Posterior vena cava (tissue), 2 donors: ENCODE data around the gene RPL32. TPM values are rescaled to one million over a fixed set of nuclear protein-coding genes. Genes with fewer than 3 reads are reported as not detected.
"Not testable (repeated sequence)": the region's sequence is repeated elsewhere in the genome, so short reads cannot be mapped to it uniquely, and the experiment has no call there.

Experiments used
- DNase-seq: peaks from one replicate; pipeline ENCODE4 v3.0.0-alpha.2; 2020; ENCODE audit warnings: low spot score
- intact Hi-C, 2 donors: fragments of 100-400 bp; cut with DNase I; formaldehyde crosslinking; loops; one replicate each; pipeline versions ENCODE4 v1.14.1 to v1.14.2; 2022 to 2023
- total RNA-seq, 2 donors: library from RNA; stranded (reverse); fragmentation: NEBNext Ultra II Directional; extraction: Animal tissue kit (Norgen Biotek cat#: 25700); gene quantifications; one replicate each; pipeline ENCODE4 v1.2.1, GENCODE V29; 2021
- donor health status: DM: yes; HTN: yes; CAD: no.
- donor health status: DM: yes; HTN: yes; CAD: no.

The RPL32 gene
- total RNA-seq, 2 donors from 2014 or later: 1,198 to 1,383 TPM

GRCh38 chr3:12791430-12791829 lies 49.9 kb downstream of the RPL32 start:
- DNase-seq: no peak
- intact Hi-C loops: no loop called here

GRCh38 chr3:12787967-12788690 lies 53.2 kb downstream of the RPL32 start:
- DNase-seq, intact Hi-C loops: not testable (repeated sequence)

GRCh38 chr3:12787346-12787745 lies 54.0 kb downstream of the RPL32 start:
- intact Hi-C loops, DNase-seq: not testable (repeated sequence)

- intact Hi-C loops: no loop called here
These were observed 56.3 kb downstream of the RPL32 start for GRCh38 chr3:12785096-12785495.

More at GRCh38 chr3:12785096-12785495, 56.3 kb downstream of the RPL32 start:
- no peak for DNase-seq

Other genes with a start within 250 kb of the RPL32 start
- 10 to 100 TPM; 73.9 to 85.4 TPM for gene RAF1, start 177.4 kb downstream of the RPL32 start, total RNA-seq
- gene TMEM40, start 82.3 kb downstream of the RPL32 start, total RNA-seq: not detected
- gene CAND2, start 44.9 kb downstream of the RPL32 start, total RNA-seq: 10 to 100 TPM; 13.1 to 16.8 TPM
- gene IQSEC1, start 231.9 kb upstream of the RPL32 start, total RNA-seq: 10 to 100 TPM; 53.5 to 60.7 TPM